ENCODE data around the gene C14orf180. TPM values are rescaled to one million over a fixed set of nuclear protein-coding genes. Genes with fewer than 3 reads are reported as not detected.

C14orf180 gene
- total RNA-seq, 6 experiments from 2014 or later: not detected

- Mint-ChIP-seq H3K36me3 (ENCODE audit: low read depth) (no peaks in the 10 kb centered on the region), H3K4me1 (ENCODE audit: low read depth) (no peaks in the 10 kb centered on the region), H3K9me3 (no peaks in the 10 kb centered on the region), H3K27ac (no peak overlapping the region), H3K27me3 (ENCODE audit: insufficient read depth) (peaks cover 17% of the 10 kb centered on the region), H3K4me3 (no peak overlapping the region)
- no peak for DNase-seq
- TF ChIP-seq CTCF (IDR thresholded peaks at IDR 0.05): no peak
Measured at GRCh38 chr14:104545151-104545941, 34.2 kb upstream of the C14orf180 start.

DNA sequence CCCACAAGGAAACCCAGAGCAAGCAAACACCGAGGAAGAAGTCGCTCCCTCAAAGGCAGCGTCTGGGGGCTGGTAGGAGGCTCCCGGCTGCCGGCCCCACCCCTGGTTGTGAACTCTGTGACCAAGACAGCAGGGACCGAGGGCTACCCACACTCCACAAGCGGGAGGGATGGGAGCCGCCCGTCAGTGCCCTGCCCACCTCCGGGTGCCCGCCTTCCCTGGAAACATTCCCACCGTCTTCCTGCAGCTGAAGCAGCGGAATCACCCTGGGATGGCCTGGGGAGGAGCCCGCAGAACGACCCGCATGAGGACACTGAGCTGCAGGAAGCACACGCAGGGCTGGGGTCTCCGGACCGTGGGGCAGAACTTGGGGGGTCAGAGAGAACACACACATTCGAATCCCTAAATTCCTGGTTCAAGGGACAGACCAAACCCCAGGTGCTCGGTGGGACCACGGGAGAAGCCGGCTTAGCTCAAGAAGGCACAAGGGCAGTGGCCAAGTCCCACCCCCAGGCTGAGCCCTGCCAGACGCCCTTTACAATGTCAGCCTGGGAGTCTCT, 33.5 kb upstream of the C14orf180 start:
- Mint-ChIP-seq H3K9me3 (peaks cover 6% of the 10 kb centered on the region; the same call in 1 of the 2 replicates), H3K4me1 (ENCODE audit: low read depth) (no peaks in the 10 kb centered on the region), H3K4me3 (no peak overlapping the region), H3K27me3 (ENCODE audit: insufficient read depth) (peaks cover 19% of the 10 kb centered on the region), H3K36me3 (ENCODE audit: low read depth) (no peaks in the 10 kb centered on the region), H3K27ac (no peak overlapping the region)
- TF ChIP-seq CTCF (IDR thresholded peaks at IDR 0.05): no peak
- no peak for DNase-seq

- Mint-ChIP-seq H3K36me3 (ENCODE audit: low read depth) (no peaks in the 10 kb centered on the region), H3K27me3 (ENCODE audit: insufficient read depth) (peaks cover 21% of the 10 kb centered on the region), H3K27ac (no peak overlapping the region), H3K4me1 (ENCODE audit: low read depth) (no peaks in the 10 kb centered on the region), H3K4me3 (no peak overlapping the region), H3K9me3 (peaks cover 7% of the 10 kb centered on the region; the same call in 1 of the 2 replicates)
- DNase-seq: no peak
- TF ChIP-seq CTCF (IDR thresholded peaks at IDR 0.05): no peak
Measured at GRCh38 chr14:104546591-104547309, 32.8 kb upstream of the C14orf180 start.

DNA sequence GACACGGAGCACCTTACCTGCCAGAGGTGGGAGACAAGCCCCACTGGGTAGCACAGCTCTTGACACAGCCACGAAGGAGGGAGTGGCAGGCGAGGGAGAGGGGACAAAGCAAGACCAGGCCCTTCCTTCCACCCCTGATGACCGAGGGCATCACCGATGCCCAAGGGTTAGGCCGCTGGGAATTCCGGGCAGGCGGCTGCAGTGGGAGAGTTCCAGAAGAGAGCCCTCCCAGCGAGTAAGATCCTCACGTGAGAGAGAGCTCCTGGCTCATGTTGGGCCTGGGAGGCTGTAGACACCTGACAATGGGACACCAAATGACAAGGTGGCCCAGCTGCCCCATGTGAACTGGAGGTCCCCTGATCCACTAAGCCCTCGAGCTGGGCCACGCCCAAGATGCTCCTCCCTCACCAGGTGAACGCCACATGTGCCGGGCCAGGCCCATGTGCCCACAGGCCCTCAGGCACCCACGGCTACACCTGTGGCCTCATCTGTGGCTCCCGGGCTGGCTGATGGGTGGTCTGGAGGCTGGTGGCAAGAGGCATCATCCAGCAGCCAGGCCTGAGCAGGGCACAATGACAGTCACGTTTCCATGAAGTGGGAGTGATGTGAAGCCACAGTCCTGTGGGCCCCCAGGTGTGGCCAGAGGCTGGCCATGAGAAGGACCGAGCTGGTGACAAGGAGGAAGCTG, 32.1 kb upstream of the C14orf180 start:
- Mint-ChIP-seq H3K27ac (no peak overlapping the region), H3K36me3 (ENCODE audit: low read depth) (no peaks in the 10 kb centered on the region), H3K27me3 (ENCODE audit: insufficient read depth) (peaks cover 21% of the 10 kb centered on the region), H3K9me3 (peaks cover 7% of the 10 kb centered on the region; the same call in 1 of the 2 replicates), H3K4me1 (ENCODE audit: low read depth) (no peaks in the 10 kb centered on the region), H3K4me3 (no peak overlapping the region)
- TF ChIP-seq CTCF (IDR thresholded peaks at IDR 0.05): no peak
- no peak for DNase-seq

DNA sequence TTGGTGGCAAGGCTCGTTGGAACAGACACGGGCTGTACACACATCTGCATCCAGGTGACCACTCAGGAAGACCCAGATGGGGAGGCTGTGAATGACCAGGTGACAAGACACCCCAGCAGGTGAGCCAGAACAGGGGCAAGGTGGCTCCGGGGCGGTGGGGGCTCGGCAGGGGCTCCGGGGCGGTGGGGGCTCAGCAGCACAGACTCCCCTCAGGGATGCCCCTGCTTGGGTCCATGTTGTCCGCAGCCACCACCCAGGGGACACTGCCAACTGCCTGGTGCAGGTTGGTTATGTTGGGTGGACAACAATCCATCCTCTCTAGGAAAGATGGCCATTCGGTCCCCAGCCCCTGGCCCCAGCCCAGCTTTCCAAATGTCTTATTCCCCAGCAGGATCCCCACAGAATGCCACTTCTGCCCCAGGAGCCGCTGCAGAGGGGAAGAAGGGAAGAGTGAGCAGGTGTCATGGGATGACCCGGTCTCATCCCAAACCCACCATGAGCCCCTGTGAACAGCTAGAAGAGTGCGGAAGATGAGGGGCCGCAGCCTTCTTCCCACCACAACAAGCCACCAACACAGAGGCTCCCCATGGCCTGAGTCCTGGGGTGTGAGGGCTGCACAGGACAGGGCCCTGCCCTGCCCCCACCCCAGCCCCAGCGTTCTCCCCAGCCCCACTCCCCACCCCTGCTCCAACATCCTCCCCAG, 31.4 kb upstream of the C14orf180 start:
- Mint-ChIP-seq H3K27ac (no peak overlapping the region), H3K4me1 (ENCODE audit: low read depth) (no peaks in the 10 kb centered on the region), H3K36me3 (ENCODE audit: low read depth) (no peaks in the 10 kb centered on the region), H3K9me3 (peaks cover 7% of the 10 kb centered on the region; the same call in 1 of the 2 replicates), H3K4me3 (no peak overlapping the region), H3K27me3 (ENCODE audit: insufficient read depth) (peaks cover 25% of the 10 kb centered on the region)
- no peak for TF ChIP-seq CTCF (IDR thresholded peaks at IDR 0.05)
- DNase-seq: no peak
